IMR-90 (cell line): ENCODE results near the gene HMGCL.

Experiments
- BHLHE40 ChIP-seq: fragments of 150-350 bp; IDR thresholded peaks from 2 replicates; pipeline ENCODE4 v1.6.1; 2016; ENCODE audit warnings: mild to moderate bottlenecking, low read depth, low read length
- CEBPB ChIP-seq: IDR thresholded peaks from 2 replicates; pipeline ENCODE4 v1.6.1; 2012; ENCODE audit warnings: low read depth, low read length, improper control_type of control experiment
- CHD1 ChIP-seq: IDR thresholded peaks from 2 replicates; pipeline ENCODE4 v1.6.1; 2012; ENCODE audit warnings: low read depth, low read length, improper control_type of control experiment
- CTCF ChIP-seq: conservative IDR thresholded peaks from 2 replicates; pipeline ENCODE4 v1.5.1; 2012; ENCODE audit warnings: mild to moderate bottlenecking, low read depth, low read length, improper control_type of control experiment
- MAFK ChIP-seq: IDR thresholded peaks from 2 replicates; pipeline ENCODE4 v1.6.1; 2012; ENCODE audit warnings: low read depth, low read length, improper control_type of control experiment
- MAZ ChIP-seq: IDR thresholded peaks from 2 replicates; pipeline ENCODE4 v1.6.1; 2012; ENCODE audit warnings: low read depth, mild to moderate bottlenecking, low read length, improper control_type of control experiment, moderate library complexity, borderline replicate concordance
- MXI1 ChIP-seq: IDR thresholded peaks from 2 replicates; pipeline ENCODE4 v1.6.1; 2012; ENCODE audit warnings: low read depth, mild to moderate bottlenecking, low read length, moderate library complexity, borderline replicate concordance
- POLR2A ChIP-seq: IDR thresholded peaks from 2 replicates; pipeline ENCODE4 v1.6.1; 2012; ENCODE audit warnings: mild to moderate bottlenecking, low read depth, low read length
- RAD21 ChIP-seq: IDR thresholded peaks from 2 replicates; pipeline ENCODE4 v1.6.1; 2012; ENCODE audit warnings: low read length, improper control_type of control experiment
- RCOR1 ChIP-seq: IDR thresholded peaks from 2 replicates; pipeline ENCODE4 v1.6.1; 2012; ENCODE audit warnings: mild to moderate bottlenecking, low read length, improper control_type of control experiment; ENCODE audit not compliant: insufficient replicate concordance
- RFX5 ChIP-seq: IDR thresholded peaks from 2 replicates; pipeline ENCODE4 v1.8.0; 2012; ENCODE audit warnings: low read depth, mild to moderate bottlenecking, low read length, moderate library complexity
- SMC3 ChIP-seq: fragments of 150-350 bp; IDR thresholded peaks from 2 replicates; pipeline ENCODE4 v1.6.1; 2016; ENCODE audit warnings: low read depth, mild to moderate bottlenecking, antibody characterized with exemption, low read length, moderate library complexity
- USF2 ChIP-seq: fragments of 150-350 bp; IDR thresholded peaks from 2 replicates; pipeline ENCODE4 v1.6.1; 2017; ENCODE audit warnings: mild to moderate bottlenecking, antibody characterized with exemption, low read length, low read depth
- TF ChIP-seq, protein P1 (sequence below): fragments of 150-350 bp; IDR thresholded peaks from 2 replicates; pipeline ENCODE4 v1.6.1; 2016; ENCODE audit warnings: low read depth, mild to moderate bottlenecking, low read length, moderate library complexity, borderline replicate concordance

DNA sequence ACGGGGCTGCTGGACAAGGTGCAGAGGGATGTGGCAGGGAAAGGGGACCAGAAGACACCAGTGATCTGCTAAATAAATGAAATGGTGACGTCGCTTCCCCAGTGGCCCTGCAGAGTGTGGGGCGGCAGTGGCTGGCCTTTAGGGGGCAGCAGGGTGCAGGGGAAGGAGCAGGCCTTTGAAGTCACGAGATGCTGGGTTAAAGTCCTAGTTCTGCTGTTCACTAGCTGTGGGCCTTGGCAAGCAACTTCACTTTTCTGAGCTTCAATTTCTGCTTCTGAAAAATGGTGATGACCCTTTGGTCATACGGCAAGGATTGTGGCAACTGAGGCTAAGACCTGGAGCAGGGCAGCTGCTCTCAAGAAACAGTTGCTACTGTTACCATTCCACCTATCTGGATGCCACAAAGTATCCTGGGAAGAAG, 15.5 kb downstream of the HMGCL start:
- TF ChIP-seq RCOR1 (no peak), POLR2A (no peak), CTCF (peak; percentile 75), USF2 (0 out of 2 replicates have a peak, but pooled peaks have one; percentile 14), BHLHE40 (peak; percentile 90), MXI1 (no peak), CEBPB (no peak), RFX5 (no peak), RAD21 (peak; percentile 74), CHD1 (no peak), MAFK (no peak), MAZ (no peak), SMC3 (peak; percentile 49)
- TF ChIP-seq, protein P1, sequence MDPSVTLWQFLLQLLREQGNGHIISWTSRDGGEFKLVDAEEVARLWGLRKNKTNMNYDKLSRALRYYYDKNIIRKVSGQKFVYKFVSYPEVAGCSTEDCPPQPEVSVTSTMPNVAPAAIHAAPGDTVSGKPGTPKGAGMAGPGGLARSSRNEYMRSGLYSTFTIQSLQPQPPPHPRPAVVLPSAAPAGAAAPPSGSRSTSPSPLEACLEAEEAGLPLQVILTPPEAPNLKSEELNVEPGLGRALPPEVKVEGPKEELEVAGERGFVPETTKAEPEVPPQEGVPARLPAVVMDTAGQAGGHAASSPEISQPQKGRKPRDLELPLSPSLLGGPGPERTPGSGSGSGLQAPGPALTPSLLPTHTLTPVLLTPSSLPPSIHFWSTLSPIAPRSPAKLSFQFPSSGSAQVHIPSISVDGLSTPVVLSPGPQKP, result no peak
